Testis (tissue), 2 donors: ENCODE data around the gene PTPRD.

Experiments used
- CTCF ChIP-seq, 3 experiments: fragments of 450-650 bp in 2 of 3; fragments of 200-600 bp in 1 of 3; sonication (generic) in 1 of 3; IDR thresholded peaks; one replicate each; pipeline ENCODE4 v1.5.1; 2016 to 2019; ENCODE audit warnings: antibody characterized with exemption in 3 of 3, mild to moderate bottlenecking in 2 of 3, moderate library complexity in 1 of 3
- POLR2A ChIP-seq: fragments of 450-650 bp; IDR thresholded peaks from one replicate; pipeline ENCODE4 v1.6.1; 2017; ENCODE audit warnings: antibody characterized with exemption, mild to moderate bottlenecking, moderate library complexity

GRCh38 chr9:9494336-9494735 is 1118.5 kb downstream of the PTPRD start:
- TF ChIP-seq CTCF (IDR thresholded peaks at IDR 0.05) (no peak), POLR2A (no peak)
